ENCODE measurements around the gene BOD1L2. TPM values are rescaled to one million over a fixed set of nuclear protein-coding genes. Genes with fewer than 3 reads are reported as not detected.

Gene BOD1L2
- polyA plus RNA-seq, 1 donor (not counting 4 experiments of a cell fraction or from before 2014, with no cell fraction given), result not detected

- FAIRE-seq (no peak), DNase-seq (ENCODE audit: low read depth, low spot score) (no peak)
- H3K9ac ChIP-seq (ENCODE audit: control insufficient read depth, extremely low read depth, insufficient read depth, low read length), result no peak overlapping the region
- no peak overlapping the region for H3K4me2 ChIP-seq (ENCODE audit: control insufficient read depth, extremely low read depth, insufficient read depth, low read depth, low read length)
- peaks cover 2% of the 10 kb centered on the region for H3K9me3 ChIP-seq (ENCODE audit: control insufficient read depth, low read depth, low read length)
- H3K79me2 ChIP-seq (ENCODE audit: control insufficient read depth, insufficient read depth, low read length), result no peaks in the 10 kb centered on the region
- H3K4me3 ChIP-seq (ENCODE audit: control insufficient read depth in 2 of 3, extremely low read depth in 1 of 3, insufficient read depth in 2 of 3, low read depth in 1 of 3, low read length in 3 of 3), result no peak overlapping the region
- TF ChIP-seq CTCF (optimal IDR thresholded peaks at IDR 0.05 in 1 of 3, IDR thresholded peaks at IDR 0.05 in 1 of 3, conservative IDR thresholded peaks at IDR 0.05 in 1 of 3; ENCODE audit: extremely low read depth in 1 of 3, insufficient read depth in 2 of 3, low read length in 3 of 3), result no peak
- no peak for TF ChIP-seq EZH2 (IDR thresholded peaks at IDR 0.05; ENCODE audit: low read length)
- no peaks in the 10 kb centered on the region for H3K9me1 ChIP-seq (ENCODE audit: control insufficient read depth, extremely low read depth, insufficient read depth, low read length)
- no peaks in the 10 kb centered on the region for H4K20me1 ChIP-seq (ENCODE audit: control insufficient read depth, extremely low read depth, insufficient read depth, low read length)
- no peaks in the 10 kb centered on the region for H3K27me3 ChIP-seq (ENCODE audit: control insufficient read depth, extremely low read depth, insufficient read depth, low read length)
- no peaks in the 10 kb centered on the region for H3K36me3 ChIP-seq (ENCODE audit: control insufficient read depth in 2 of 2, extremely low read depth in 1 of 2, insufficient read depth in 2 of 2, low read length in 2 of 2)
- no peaks in the 10 kb centered on the region for H3K4me1 ChIP-seq (ENCODE audit: control insufficient read depth, extremely low read depth, insufficient read depth, low read length)
- dilution Hi-C loops (cut with MboI; ENCODE audit: extremely low pct_ligation_motif_present, low sequenced_read_pairs), result no loop called here
- H2AFZ ChIP-seq (ENCODE audit: control insufficient read depth, low read length), result no peak overlapping the region
- H3K27ac ChIP-seq (ENCODE audit: control insufficient read depth, insufficient read depth, low read length), result no peak overlapping the region
These were observed 43.1 kb downstream of the BOD1L2 start for GRCh38 chr18:57190026-57190425.

- Histone ChIP-seq H3K27me3 (ENCODE audit: control insufficient read depth, extremely low read depth, insufficient read depth, low read length) (no peaks in the 10 kb centered on the region), H3K4me2 (ENCODE audit: control insufficient read depth, extremely low read depth, insufficient read depth, low read depth, low read length) (no peak overlapping the region), H3K4me1 (ENCODE audit: control insufficient read depth, extremely low read depth, insufficient read depth, low read length) (no peaks in the 10 kb centered on the region), H3K4me3 (ENCODE audit: control insufficient read depth in 2 of 3, extremely low read depth in 1 of 3, insufficient read depth in 2 of 3, low read depth in 1 of 3, low read length in 3 of 3) (no peak overlapping the region), H3K9me3 (ENCODE audit: control insufficient read depth, low read depth, low read length) (no peaks in the 10 kb centered on the region), H3K27ac (ENCODE audit: control insufficient read depth, insufficient read depth, low read length) (no peak overlapping the region), H3K9me1 (ENCODE audit: control insufficient read depth, extremely low read depth, insufficient read depth, low read length) (no peaks in the 10 kb centered on the region), H2AFZ (ENCODE audit: control insufficient read depth, low read length) (no peak overlapping the region), H4K20me1 (ENCODE audit: control insufficient read depth, extremely low read depth, insufficient read depth, low read length) (no peaks in the 10 kb centered on the region), H3K36me3 (ENCODE audit: control insufficient read depth in 2 of 2, extremely low read depth in 1 of 2, insufficient read depth in 2 of 2, low read length in 2 of 2) (no peaks in the 10 kb centered on the region), H3K9ac (ENCODE audit: control insufficient read depth, extremely low read depth, insufficient read depth, low read length) (no peak overlapping the region), H3K79me2 (ENCODE audit: control insufficient read depth, insufficient read depth, low read length) (no peaks in the 10 kb centered on the region)
- no peak for FAIRE-seq
- no peak for DNase-seq (ENCODE audit: low read depth, low spot score)
- TF ChIP-seq EZH2 (IDR thresholded peaks at IDR 0.05; ENCODE audit: low read length), result no peak
- dilution Hi-C loops (cut with MboI; ENCODE audit: extremely low pct_ligation_motif_present, low sequenced_read_pairs), result no loop called here
These were observed 47.2 kb downstream of the BOD1L2 start for GRCh38 chr18:57194070-57194469.

- no peak for TF ChIP-seq CTCF (optimal IDR thresholded peaks at IDR 0.05 in 1 of 3, IDR thresholded peaks at IDR 0.05 in 1 of 3, conservative IDR thresholded peaks at IDR 0.05 in 1 of 3; ENCODE audit: extremely low read depth in 1 of 3, insufficient read depth in 2 of 3, low read length in 3 of 3)
- TF ChIP-seq EZH2 (IDR thresholded peaks at IDR 0.05; ENCODE audit: low read length), result no peak
- FAIRE-seq (no peak), DNase-seq (ENCODE audit: low read depth, low spot score) (no peak)
- Histone ChIP-seq H3K27ac (ENCODE audit: control insufficient read depth, insufficient read depth, low read length) (no peak overlapping the region), H3K27me3 (ENCODE audit: control insufficient read depth, extremely low read depth, insufficient read depth, low read length) (no peaks in the 10 kb centered on the region), H3K9me1 (ENCODE audit: control insufficient read depth, extremely low read depth, insufficient read depth, low read length) (no peaks in the 10 kb centered on the region), H4K20me1 (ENCODE audit: control insufficient read depth, extremely low read depth, insufficient read depth, low read length) (no peaks in the 10 kb centered on the region), H3K79me2 (ENCODE audit: control insufficient read depth, insufficient read depth, low read length) (no peaks in the 10 kb centered on the region), H3K9ac (ENCODE audit: control insufficient read depth, extremely low read depth, insufficient read depth, low read length) (no peak overlapping the region), H3K9me3 (ENCODE audit: control insufficient read depth, low read depth, low read length) (no peaks in the 10 kb centered on the region), H3K4me1 (ENCODE audit: control insufficient read depth, extremely low read depth, insufficient read depth, low read length) (no peaks in the 10 kb centered on the region), H3K4me2 (ENCODE audit: control insufficient read depth, extremely low read depth, insufficient read depth, low read depth, low read length) (no peak overlapping the region), H2AFZ (ENCODE audit: control insufficient read depth, low read length) (no peak overlapping the region), H3K36me3 (ENCODE audit: control insufficient read depth in 2 of 2, extremely low read depth in 1 of 2, insufficient read depth in 2 of 2, low read length in 2 of 2) (no peaks in the 10 kb centered on the region), H3K4me3 (ENCODE audit: control insufficient read depth in 2 of 3, extremely low read depth in 1 of 3, insufficient read depth in 2 of 3, low read depth in 1 of 3, low read length in 3 of 3) (no peak overlapping the region)
- dilution Hi-C loops (cut with MboI; ENCODE audit: extremely low pct_ligation_motif_present, low sequenced_read_pairs), result no loop called here
These were observed 47.7 kb downstream of the BOD1L2 start for GRCh38 chr18:57194622-57195021.
